ENCODE data around the gene NFIA.

GRCh38 chr1:61287734-61288133 is 205.4 kb downstream of the NFIA start:
- no peak for TF ChIP-seq POLR2AphosphoS5 (IDR thresholded peaks at IDR 0.05)
- TF ChIP-seq CTCF (IDR thresholded peaks at IDR 0.05) = no peak
- no peak for TF ChIP-seq POLR2A (IDR thresholded peaks at IDR 0.05)

All from prostate gland (tissue), 2 donors.